NT2/D1 (cell line): ENCODE data around the gene ANKFN1.

Experiments
- SUZ12 ChIP-seq: IDR thresholded peaks from 2 replicates; pipeline ENCODE4 v1.6.1; 2011; ENCODE audit not compliant: insufficient read length, insufficient read depth; ENCODE audit errors: extremely low read depth
- YY1 ChIP-seq: IDR thresholded peaks from 2 replicates; pipeline ENCODE4 v1.6.1; 2011; ENCODE audit not compliant: insufficient read length, insufficient read depth

DNA sequence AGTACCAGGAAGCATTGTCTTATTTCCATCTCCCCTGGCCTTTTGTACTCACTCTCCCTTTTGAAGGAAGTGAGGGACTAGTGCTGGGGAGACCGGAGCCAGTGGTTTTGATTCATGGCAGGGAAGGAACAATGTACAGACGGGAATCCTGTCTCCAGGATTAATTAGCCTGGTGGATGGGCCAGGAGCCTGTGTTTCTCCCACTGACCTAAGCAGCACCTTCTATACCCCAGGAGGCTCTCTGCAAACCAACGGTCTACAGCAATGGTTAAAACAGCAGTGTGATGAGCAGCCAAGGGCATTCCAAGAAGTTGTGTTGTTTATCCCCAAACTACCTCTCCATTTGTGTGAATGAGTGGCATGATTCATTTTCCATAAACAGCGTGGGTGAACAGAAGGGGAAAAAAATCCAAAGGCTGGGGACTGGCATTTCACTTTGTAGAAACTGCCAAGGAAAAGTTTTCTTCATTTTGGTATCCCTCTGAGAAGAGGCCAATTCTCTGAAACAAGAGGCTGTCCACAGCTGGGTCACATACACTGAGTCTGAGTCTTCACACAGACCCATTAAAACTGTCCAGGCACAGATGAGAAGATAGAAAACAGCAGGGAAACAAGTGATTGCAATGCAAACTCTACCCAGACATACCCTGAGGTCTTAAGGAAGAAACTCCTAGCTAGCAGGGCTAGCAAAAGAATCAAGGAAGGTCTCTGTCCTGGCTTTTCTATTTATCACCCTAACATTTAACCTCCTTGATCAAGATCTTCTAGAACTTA lies 18.1 kb downstream of the ANKFN1 start:
- TF ChIP-seq YY1, result no peak
- no peak for TF ChIP-seq SUZ12
